Thoracic aorta (tissue), 2 donors: ENCODE results near the gene DUSP11. TPM values are rescaled to one million over a fixed set of nuclear protein-coding genes. Genes with fewer than 3 reads are reported as not detected.

ENCODE experiments used
- ATAC-seq: fragments of 150-250 bp; one replicate; pipeline ENCODE4 v1.8.0; 2017; ENCODE audit warnings: low read depth; ENCODE audit not compliant: insufficient number of reproducible peaks, low FRiP score
- DNase-seq: peaks from one replicate; pipeline ENCODE4 v3.0.0-alpha.2; 2020; ENCODE audit warnings: low spot score
- H3K27ac ChIP-seq, 2 donors: fragments of 200-600 bp; sonication (generic); 1 replicate in 1 of 2; 2 replicates in 1 of 2; pipeline ENCODE4 v1.5.1; 2016; ENCODE audit warnings: mild to moderate bottlenecking in 2 of 2, moderate library complexity in 2 of 2
- H3K27me3 ChIP-seq: fragments of 200-600 bp; sonication (generic); replicated peaks from 2 replicates; pipeline ENCODE4 v1.6.0; 2016; ENCODE audit warnings: mild to moderate bottlenecking; ENCODE audit not compliant: insufficient read depth
- H3K36me3 ChIP-seq: fragments of 200-600 bp; sonication (generic); one replicate; pipeline ENCODE4 v1.5.1; 2016
- H3K4me1 ChIP-seq, 2 donors: fragments of 200-600 bp; sonication (generic); 1 replicate in 1 of 2; 2 replicates in 1 of 2; pipeline versions ENCODE4 v1.5.1 to v1.6.0; 2016; ENCODE audit warnings: low read depth in 2 of 2, mild to moderate bottlenecking in 1 of 2; ENCODE audit not compliant: control insufficient read depth in 1 of 2
- H3K4me3 ChIP-seq: fragments of 200-600 bp; sonication (generic); 2 replicates; pipeline ENCODE4 v1.5.1; 2016; ENCODE audit warnings: mild to moderate bottlenecking
- H3K9me3 ChIP-seq: fragments of 200-600 bp; sonication (generic); 2 replicates; pipeline ENCODE4 v1.5.1; 2016
- CTCF ChIP-seq: fragments of 200-600 bp; sonication (generic); IDR thresholded peaks from one replicate; pipeline ENCODE4 v1.5.1; 2019; ENCODE audit warnings: antibody characterized with exemption
- total RNA-seq, 2 donors: library from RNA; depleted of rRNA; stranded (reverse); fragments of >200 nt; gene quantifications; one replicate each; pipeline versions ENCODE4 v1.1.0 to v1.2.3, GENCODE V29; 2016

The DUSP11 gene
- total RNA-seq, 2 donors from 2014 or later = 24.1 to 34.8 TPM

GRCh38 chr2:73746877-73747208, 33.1 kb downstream of the DUSP11 start:
- DNase-seq (no peak), ATAC-seq (no peak)
- H3K27ac ChIP-seq = no peak overlapping the region
- no peaks in the 10 kb centered on the region for H3K4me1 ChIP-seq
- no peak for TF ChIP-seq CTCF
- peaks cover 13% of the 10 kb centered on the region for H3K36me3 ChIP-seq
- no peaks in the 10 kb centered on the region for H3K27me3 ChIP-seq
- no peaks in the 10 kb centered on the region for H3K9me3 ChIP-seq
- no peak overlapping the region for H3K4me3 ChIP-seq

- Histone ChIP-seq H3K9me3 (no peaks in the 10 kb centered on the region), H3K36me3 (peaks cover 13% of the 10 kb centered on the region), H3K4me1 (no peaks in the 10 kb centered on the region), H3K27me3 (no peaks in the 10 kb centered on the region), H3K4me3 (no peak overlapping the region), H3K27ac (no peak overlapping the region)
- ATAC-seq = no peak
- no peak for DNase-seq
- TF ChIP-seq CTCF = no peak
Observed at GRCh38 chr2:73746015-73746876, 33.7 kb downstream of the DUSP11 start.

- H3K27me3 ChIP-seq = no peaks in the 10 kb centered on the region
- H3K27ac ChIP-seq = no peak overlapping the region
- H3K9me3 ChIP-seq = no peaks in the 10 kb centered on the region
- no peak for DNase-seq
- no peak for TF ChIP-seq CTCF
- peaks cover 6 to 10% of the 10 kb centered on the region in 2 donors for H3K4me1 ChIP-seq
- no peak overlapping the region for H3K4me3 ChIP-seq
- peaks cover under 1% of the 10 kb centered on the region for H3K36me3 ChIP-seq
- no peak for ATAC-seq
Observed at GRCh38 chr2:73740767-73741166, 39.1 kb downstream of the DUSP11 start.

- TF ChIP-seq CTCF = no peak
- Histone ChIP-seq H3K27ac (no peak overlapping the region), H3K36me3 (no peaks in the 10 kb centered on the region)
Observed at GRCh38 chr2:73739101-73739500, 40.8 kb downstream of the DUSP11 start.

GRCh38 chr2:73736855-73737779, 42.8 kb downstream of the DUSP11 start, which contains the start of gene TPRKB:
TSS of gene TPRKB (minus strand) at chr2:73737345. CDS start at chr2:73734569, 2,776 bp downstream.
- Histone ChIP-seq H3K27me3 (no peaks in the 10 kb centered on the region), H3K36me3 (no peaks in the 10 kb centered on the region), H3K27ac (peak within 1 kb of the TSS; percentile 52 to 71), H3K9me3 (no peaks in the 10 kb centered on the region), H3K4me3 (peak within 1 kb of the TSS; percentile 72), H3K4me1 (peaks cover 6 to 10% of the 10 kb centered on the region in 2 donors)
- ATAC-seq = peak; percentile 82
- TF ChIP-seq CTCF = no peak
- peak; percentile 93 for DNase-seq

More at GRCh38 chr2:73739101-73739500, 40.8 kb downstream of the DUSP11 start:
- no peaks in the 10 kb centered on the region for H3K9me3 ChIP-seq
- DNase-seq (no peak), ATAC-seq (no peak)
- peaks cover 6 to 10% of the 10 kb centered on the region in 2 donors for H3K4me1 ChIP-seq
- H3K4me3 ChIP-seq = no peak overlapping the region
- no peaks in the 10 kb centered on the region for H3K27me3 ChIP-seq
